HG03378 (cell line): ENCODE data around the gene PACSIN2.
"Not testable (repeated sequence)": the region's sequence is repeated elsewhere in the genome, so short reads cannot be mapped to it uniquely, and the experiment has no call there.

Source experiments
- ATAC-seq: cut with Tn5 transposase; IDR thresholded peaks from one replicate; pipeline ENCODE4 v1.9.1; 2021; ENCODE audit warnings: mild to moderate bottlenecking, moderate library complexity; ENCODE audit not compliant: unreplicated experiment

The PACSIN2 gene

GRCh38 chr22:42929838-42930155, 85.2 kb downstream of the PACSIN2 start:
- ATAC-seq: no peak

GRCh38 chr22:42928969-42929837, 85.7 kb downstream of the PACSIN2 start:
- ATAC-seq: no peak

- ATAC-seq: no peak
These were observed 87.0 kb downstream of the PACSIN2 start for GRCh38 chr22:42927966-42928365.

- no peak for ATAC-seq
These were observed 88.2 kb downstream of the PACSIN2 start for GRCh38 chr22:42926768-42927167.

- ATAC-seq: no peak
These were observed 88.8 kb downstream of the PACSIN2 start for GRCh38 chr22:42926104-42926503.

- ATAC-seq: no peak
These were observed 89.4 kb downstream of the PACSIN2 start for GRCh38 chr22:42925598-42925997.

GRCh38 chr22:42925031-42925430, 89.9 kb downstream of the PACSIN2 start:
- ATAC-seq: not testable (repeated sequence)

GRCh38 chr22:42924436-42924835, 90.5 kb downstream of the PACSIN2 start:
- ATAC-seq: no peak

- no peak for ATAC-seq
These were observed 92.4 kb downstream of the PACSIN2 start for GRCh38 chr22:42922374-42923191.

- ATAC-seq: no peak
These were observed 94.7 kb downstream of the PACSIN2 start for GRCh38 chr22:42920101-42920820.

GRCh38 chr22:42919199-42919598, 95.8 kb downstream of the PACSIN2 start:
- no peak for ATAC-seq

GRCh38 chr22:42918500-42918899, 96.4 kb downstream of the PACSIN2 start:
- ATAC-seq: no peak

- not testable (repeated sequence) for ATAC-seq
These were observed 97.6 kb downstream of the PACSIN2 start for GRCh38 chr22:42917358-42917757.

GRCh38 chr22:42915980-42916765, 98.8 kb downstream of the PACSIN2 start:
- no peak for ATAC-seq

GRCh38 chr22:42914511-42915076, 100.4 kb downstream of the PACSIN2 start:
- no peak for ATAC-seq

- no peak for ATAC-seq
These were observed 101.0 kb downstream of the PACSIN2 start for GRCh38 chr22:42913874-42914510.

- no peak for ATAC-seq
These were observed 102.9 kb downstream of the PACSIN2 start for GRCh38 chr22:42912059-42912458.

GRCh38 chr22:42910221-42910942, 104.6 kb downstream of the PACSIN2 start:
- no peak for ATAC-seq
